Esophagus muscularis mucosa (tissue), 4 donors: Measurements from ENCODE around the gene C5orf22. TPM values are rescaled to one million over a fixed set of nuclear protein-coding genes. Genes with fewer than 3 reads are reported as not detected.

Experiments
- DNase-seq: peaks from one replicate; pipeline ENCODE4 v3.0.0-alpha.2; 2017; ENCODE audit errors: extremely low spot score
- H3K27ac ChIP-seq, 4 donors: fragments of 200-600 bp; sonication (generic); replicated peaks in 1 of 4; 1 replicate in 3 of 4; 2 replicates in 1 of 4; pipeline ENCODE4 v1.5.1; 2016 to 2019; ENCODE audit warnings: mild to moderate bottlenecking in 1 of 4
- H3K27me3 ChIP-seq, 4 donors: fragments of 200-600 bp; sonication (generic); one replicate each; pipeline versions ENCODE4 v1.5.1 to v1.6.0; 2016 to 2019
- H3K36me3 ChIP-seq, 4 donors: fragments of 200-600 bp; sonication (generic); one replicate each; pipeline ENCODE4 v1.5.1; 2016 to 2019
- H3K4me1 ChIP-seq, 4 donors: fragments of 200-600 bp; sonication (generic); one replicate each; pipeline ENCODE4 v1.5.1; 2016 to 2019
- H3K4me3 ChIP-seq, 4 donors: fragments of 200-600 bp; sonication (generic); 1 replicate in 2 of 4; 2 replicates in 2 of 4; pipeline ENCODE4 v1.5.1; 2016 to 2019; ENCODE audit warnings: mild to moderate bottlenecking in 4 of 4, moderate library complexity in 1 of 4
- H3K9me3 ChIP-seq, 4 donors: fragments of 200-600 bp; sonication (generic); 1 replicate in 3 of 4; 2 replicates in 1 of 4; pipeline ENCODE4 v1.5.1; 2016 to 2019
- CTCF ChIP-seq, 3 experiments: fragments of 200-600 bp in 2 of 3; fragments of 450-650 bp in 1 of 3; sonication (generic) in 2 of 3; IDR thresholded peaks; one replicate each; pipeline ENCODE4 v1.5.1; 2017 to 2019; ENCODE audit warnings: antibody characterized with exemption in 3 of 3, mild to moderate bottlenecking in 2 of 3, moderate library complexity in 1 of 3
- EP300 ChIP-seq: sonication (generic); formaldehyde crosslinking; IDR thresholded peaks from one replicate; pipeline ENCODE4 v1.6.1; 2017; ENCODE audit warnings: antibody characterized with exemption
- POLR2A ChIP-seq: fragments of 450-650 bp; IDR thresholded peaks from one replicate; pipeline ENCODE4 v1.6.1; 2017; ENCODE audit warnings: antibody characterized with exemption, moderate library complexity, mild to moderate bottlenecking, low read depth
- POLR2AphosphoS5 ChIP-seq, 2 donors: sonication (generic); formaldehyde crosslinking; IDR thresholded peaks; one replicate each; pipeline ENCODE4 v1.6.1; 2017; ENCODE audit warnings: antibody characterized with exemption in 2 of 2
- WGBS: methylation state at CpG from one replicate; pipeline ENCODE4 v1.1.5; 2018; 5-methylcytosine and 5-hydroxymethylcytosine counted together
- intact Hi-C: fragments of 100-400 bp; cut with DNase I; formaldehyde crosslinking; loops from one replicate; pipeline ENCODE4 v1.15.1; 2023
- small RNA-seq, 3 donors: library from RNA; depleted of rRNA; stranded (forward); fragments of <200 nt; gene quantifications; one replicate each; pipeline ENCODE3, GENCODE V24; 2016
- total RNA-seq, 4 donors: library from RNA; depleted of rRNA; stranded (reverse); fragments of >200 nt; gene quantifications; one replicate each; pipeline versions ENCODE4 v1.1.0 to v1.2.1, GENCODE V29; 2016

The C5orf22 gene
- total RNA-seq, 4 donors from 2014 or later, result 11.2 to 21.8 (median 17.0) TPM

DNA sequence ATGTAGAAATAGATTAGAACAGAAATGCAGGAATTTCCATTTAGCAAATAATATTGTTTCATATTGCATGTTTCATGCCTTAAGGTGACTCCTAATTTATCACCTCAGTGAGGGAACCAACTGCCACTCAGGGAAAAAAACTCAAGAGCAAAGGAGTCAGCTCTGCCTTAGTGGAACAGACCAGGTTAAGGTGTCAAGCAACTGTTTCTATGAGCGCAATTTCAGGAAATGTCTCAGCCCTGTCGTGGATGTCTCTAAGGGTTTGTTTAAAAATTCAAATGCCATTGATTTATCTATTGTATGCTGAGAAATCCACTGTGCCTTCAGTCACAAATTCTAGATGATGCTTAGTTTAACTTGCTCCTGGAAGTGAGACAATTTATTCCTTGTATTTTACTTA, 72.1 kb downstream of the C5orf22 start:
- Histone ChIP-seq H3K27ac (no peak overlapping the region), H3K27me3 (no peaks in the 10 kb centered on the region), H3K4me1 (no peaks in the 10 kb centered on the region), H3K36me3 (no peaks in the 10 kb centered on the region), H3K4me3 (no peak overlapping the region), H3K9me3 (no peaks in the 10 kb centered on the region)
- TF ChIP-seq CTCF (IDR thresholded peaks at IDR 0.05) (no peak), POLR2A (no peak)
- 63% methylated on average over 2 of the region's 2 CpGs for WGBS
- no peak for DNase-seq
- intact Hi-C loops, result no loop called here

DNA sequence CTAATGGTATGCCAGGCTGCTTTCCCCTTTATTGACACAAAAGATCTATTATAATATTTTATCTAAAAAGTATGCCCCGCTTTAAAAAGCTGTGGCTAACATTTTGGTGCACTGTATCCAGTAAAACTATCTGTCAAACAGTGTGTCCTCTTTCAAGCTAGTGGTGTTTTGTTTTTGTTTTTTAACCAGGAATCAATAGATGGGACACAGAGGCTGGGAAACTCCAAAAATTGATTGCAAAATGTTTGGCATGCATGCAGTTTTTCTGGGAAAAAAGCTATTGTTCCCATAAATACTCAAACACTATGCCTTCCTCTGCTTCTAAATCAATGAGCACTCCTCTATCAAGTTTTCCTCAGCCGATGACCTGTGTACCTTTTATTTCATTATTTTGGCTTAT, 72.5 kb downstream of the C5orf22 start:
- no peak for DNase-seq
- no peak overlapping the region for H3K27ac ChIP-seq
- WGBS, result 88% methylated on average over 2 of the region's 2 CpGs
- H3K4me3 ChIP-seq, result no peak overlapping the region
- H3K9me3 ChIP-seq, result no peaks in the 10 kb centered on the region
- intact Hi-C loops, result no loop called here
- no peaks in the 10 kb centered on the region for H3K36me3 ChIP-seq
- H3K4me1 ChIP-seq, result no peaks in the 10 kb centered on the region
- no peaks in the 10 kb centered on the region for H3K27me3 ChIP-seq
- no peak for TF ChIP-seq EP300
- TF ChIP-seq POLR2AphosphoS5 (IDR thresholded peaks at IDR 0.05), result no peak
- no peak for TF ChIP-seq CTCF (IDR thresholded peaks at IDR 0.05)
- no peak for TF ChIP-seq POLR2A

Small RNA genes within 50 kb of the gene (small RNA-seq; reads per million reads assigned to genes)
- 0 reads per million in 3 donors for gene RF00019
- 0 reads per million in 3 donors for gene RNU6-363P

Other genes with a start within 250 kb of the C5orf22 start
- 10 to 100 TPM; 27.5 to 47.0 (median 36.6) TPM for gene DROSHA, start 208 bp upstream of the C5orf22 start, total RNA-seq
- 10 to 100 TPM; 10.2 to 15.0 (median 12.2) TPM for gene PDZD2, start 106.8 kb downstream of the C5orf22 start, total RNA-seq